Stimulated activated CD8-positive, alpha-beta memory T cell treated with anti-CD3 and anti-CD28 coated beads, Interleukin-7, amount 100 ng/mL, for 1 hour (primary cell): ENCODE results near the gene PAMR1.
A peak's percentile ranks its signal among the peaks of the same experiment; 100 is the strongest.

Experiments
- DNase-seq, 2 donors: peaks; one replicate each; pipeline ENCODE4 v3.0.0-alpha.2; 2020; ENCODE audit warnings: low read depth in 2 of 2

PAMR1 gene

DNA sequence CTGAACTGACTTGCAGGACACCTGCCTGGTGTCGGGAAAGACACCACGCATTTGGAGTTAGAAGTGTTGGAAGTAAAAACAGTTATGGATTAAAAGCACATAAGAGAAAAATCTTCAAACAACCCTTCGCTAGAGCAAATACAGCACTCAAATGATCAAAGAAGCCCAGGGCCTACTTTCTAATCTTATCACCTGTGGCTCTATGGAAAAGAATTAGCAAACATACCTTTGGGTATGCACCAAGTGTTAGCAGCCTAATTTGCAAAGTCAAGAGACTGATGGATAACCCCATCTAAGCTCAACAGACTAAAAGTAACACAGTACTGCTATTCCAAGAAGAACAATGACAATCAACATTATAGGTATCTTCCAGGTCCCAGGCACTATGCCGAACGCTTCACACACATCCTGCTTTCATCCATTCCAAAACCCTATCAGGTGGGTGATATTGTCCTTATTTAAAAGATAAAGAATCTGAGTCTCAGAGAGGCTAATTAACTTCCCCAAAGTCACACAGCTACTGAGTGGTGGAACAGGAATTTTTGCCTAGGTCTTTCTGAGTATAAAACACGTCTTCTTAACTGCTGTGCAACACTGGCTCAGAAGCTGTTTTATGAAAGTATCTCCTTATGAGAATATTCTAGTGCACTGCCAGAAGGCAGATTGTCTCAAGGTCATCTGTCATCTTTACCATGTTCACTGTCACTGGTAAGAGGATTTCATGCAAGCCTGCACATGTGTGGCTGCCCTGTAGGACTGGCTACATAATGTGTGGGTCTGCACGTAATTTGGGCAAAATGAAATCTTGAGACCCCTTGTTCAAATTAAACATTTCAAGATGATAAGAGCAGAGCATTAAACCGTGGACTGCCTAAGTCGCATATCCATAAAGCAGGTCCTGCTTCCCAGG is 122.4 kb downstream of the PAMR1 start:
- DNase-seq, result no peak

DNA sequence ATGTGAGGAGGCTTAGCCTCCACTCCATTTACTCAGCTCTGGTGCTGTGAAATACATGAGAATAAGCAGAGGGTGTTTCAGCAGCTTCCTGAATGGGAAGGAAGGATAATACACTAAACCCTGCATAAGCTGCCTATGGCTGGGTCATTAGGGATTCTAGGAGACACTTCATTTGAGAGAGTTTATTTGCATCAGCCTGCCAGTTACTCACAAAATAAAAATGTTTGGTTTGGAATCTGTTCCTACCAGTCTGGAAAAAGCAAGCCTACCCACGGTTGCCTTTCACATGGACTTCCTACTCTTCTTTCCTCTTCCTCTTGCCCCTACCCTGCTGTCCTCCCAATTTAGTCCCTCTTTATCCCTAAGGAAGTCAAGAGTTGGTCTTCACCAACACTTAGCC is 126.5 kb downstream of the PAMR1 start:
- no peak for DNase-seq

DNA sequence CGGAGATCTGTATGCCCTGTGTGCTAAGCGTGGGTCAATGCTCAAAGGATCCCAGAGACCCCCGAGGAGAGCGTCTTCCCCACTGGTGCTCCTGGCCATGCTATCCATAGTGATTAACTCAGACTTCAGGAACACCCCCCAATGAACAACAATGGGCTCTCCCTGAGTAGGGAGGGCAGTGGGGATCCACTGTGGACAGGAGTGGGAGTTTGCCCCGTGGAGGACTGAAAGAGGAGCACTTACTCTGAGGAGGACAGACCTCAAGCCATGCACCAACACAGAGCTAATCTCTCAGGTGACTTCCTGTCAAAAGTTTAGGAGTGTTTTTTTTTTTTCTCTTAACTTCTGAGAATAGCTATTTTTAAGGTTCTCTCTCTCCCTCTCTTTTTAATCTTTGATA is 130.5 kb downstream of the PAMR1 start:
- DNase-seq, result no peak

DNA sequence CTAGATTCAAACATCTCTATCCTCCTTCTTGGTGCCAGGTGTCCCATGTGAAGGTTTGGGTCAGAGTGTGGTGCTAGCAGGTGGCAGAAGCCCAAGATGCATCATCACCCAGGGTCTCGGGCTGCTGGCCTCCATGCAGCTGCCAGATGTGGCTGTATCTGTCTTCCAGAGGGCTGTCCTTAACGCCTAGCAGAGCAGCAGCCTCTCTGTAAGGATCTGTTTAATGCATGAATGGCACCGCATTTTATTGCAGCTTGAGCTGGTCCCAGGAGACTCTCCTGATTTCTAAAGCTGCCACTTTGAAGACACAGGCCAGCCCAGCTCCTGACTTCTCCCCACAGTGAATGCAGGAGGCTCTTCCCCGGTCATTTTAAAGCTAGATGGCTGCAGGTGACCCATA is 132.3 kb downstream of the PAMR1 start:
- no peak for DNase-seq

DNA sequence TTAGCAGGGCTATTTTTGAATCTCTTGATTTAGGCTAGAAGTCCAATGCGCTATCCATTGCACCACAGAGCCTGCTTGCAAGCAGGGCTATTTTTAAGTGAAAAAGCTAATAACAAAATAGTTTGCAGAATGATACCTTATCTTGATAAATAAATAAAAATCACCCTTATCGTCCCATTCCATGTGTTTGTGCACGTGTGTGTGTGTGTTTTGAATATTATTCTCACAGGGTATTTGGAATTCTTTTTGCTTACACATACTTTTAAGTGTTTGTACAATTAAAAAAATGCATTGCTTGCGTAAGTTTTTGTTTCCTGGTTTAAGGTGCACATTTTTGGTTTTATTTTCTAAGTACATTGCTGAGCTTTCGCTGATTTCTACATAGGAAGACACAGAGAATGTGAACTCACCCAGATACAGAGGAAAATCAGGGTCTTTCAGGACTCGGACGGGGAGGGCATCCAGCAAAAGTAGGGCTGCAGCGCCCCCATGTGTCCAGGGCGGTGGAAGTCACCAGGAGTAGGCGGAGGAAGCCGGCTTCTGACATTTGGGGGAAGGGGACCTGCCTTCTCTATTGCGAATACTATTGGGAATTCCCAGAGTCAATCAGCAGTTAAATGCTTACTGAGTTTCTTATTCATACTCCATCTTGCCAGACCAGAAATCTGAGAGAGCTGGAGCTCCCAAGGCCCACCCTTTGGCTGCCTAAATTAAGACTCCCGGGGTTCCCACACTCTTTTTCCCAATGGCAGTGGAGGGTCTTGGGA is 133.3 kb downstream of the PAMR1 start:
- peak; percentile 70 to 83 for DNase-seq

DNA sequence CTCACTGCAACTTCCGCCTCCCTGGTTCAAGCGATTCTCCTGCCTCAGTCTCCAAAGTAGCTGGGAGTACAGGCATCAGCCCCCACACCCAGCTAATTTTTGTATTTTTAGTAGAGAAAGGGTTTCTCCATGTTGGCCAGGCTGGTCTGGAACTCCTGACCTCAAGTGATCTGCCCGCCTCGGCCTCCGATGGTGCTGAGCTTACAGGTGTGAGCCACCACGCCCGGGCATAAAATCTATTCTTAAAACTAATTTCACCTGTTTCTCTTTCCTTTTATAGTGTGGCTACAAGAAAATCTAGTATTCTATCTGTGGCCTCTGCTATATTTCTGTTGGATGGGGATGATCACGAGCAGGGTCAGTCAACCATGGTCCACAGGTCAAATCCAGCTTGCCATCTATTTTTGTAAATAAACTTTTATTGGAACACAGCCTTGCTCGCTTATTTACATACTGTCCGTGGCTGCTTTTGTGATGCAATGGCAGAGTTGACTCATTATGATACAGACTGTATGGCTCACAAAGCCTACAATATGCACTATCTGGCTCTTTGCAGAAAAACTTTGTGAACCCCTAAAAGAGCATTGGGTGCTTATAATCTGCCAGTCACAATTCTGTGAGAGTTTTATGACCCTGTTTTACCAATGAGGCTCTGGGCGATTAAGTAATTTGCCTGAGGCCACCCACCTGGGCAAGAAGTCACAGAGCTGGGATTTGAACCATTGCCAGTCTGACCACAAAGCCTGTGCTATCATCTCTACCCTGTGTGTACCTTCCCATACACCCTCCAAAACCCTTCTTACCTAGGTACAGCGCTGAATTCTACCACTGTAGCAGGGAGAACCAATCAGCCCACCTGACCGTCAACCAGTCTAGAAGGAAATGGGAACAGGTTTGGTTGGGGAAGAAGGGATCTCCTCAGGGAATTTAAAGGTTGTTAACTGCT is 134.4 kb downstream of the PAMR1 start:
- DNase-seq, result no peak

DNA sequence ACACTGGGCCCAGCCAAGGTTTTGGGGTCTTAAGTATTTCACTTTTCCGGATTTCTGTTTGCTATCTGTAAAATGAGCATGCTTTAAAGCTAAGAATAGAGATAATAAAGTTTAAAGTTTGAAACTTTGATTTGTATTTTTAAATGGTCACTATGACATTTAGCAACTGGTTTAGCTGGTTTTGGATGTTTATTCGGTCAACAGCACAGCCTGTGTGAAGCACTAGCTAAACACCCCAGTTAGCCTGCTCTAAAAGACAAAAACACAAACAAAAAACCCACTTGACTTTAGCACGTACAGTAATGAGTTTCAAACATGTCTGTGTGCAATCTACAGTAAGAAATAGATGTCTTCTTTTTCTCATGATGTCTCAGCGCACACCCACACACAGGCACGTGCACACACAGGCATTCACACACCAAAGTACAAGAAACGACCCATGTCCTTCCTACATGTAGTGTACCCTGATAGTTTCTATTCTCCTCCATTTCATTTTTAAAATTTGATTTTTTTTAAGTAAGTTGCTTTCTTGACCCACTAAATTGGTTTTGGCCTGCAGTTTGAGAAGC is 135.4 kb downstream of the PAMR1 start:
- no peak for DNase-seq

DNA sequence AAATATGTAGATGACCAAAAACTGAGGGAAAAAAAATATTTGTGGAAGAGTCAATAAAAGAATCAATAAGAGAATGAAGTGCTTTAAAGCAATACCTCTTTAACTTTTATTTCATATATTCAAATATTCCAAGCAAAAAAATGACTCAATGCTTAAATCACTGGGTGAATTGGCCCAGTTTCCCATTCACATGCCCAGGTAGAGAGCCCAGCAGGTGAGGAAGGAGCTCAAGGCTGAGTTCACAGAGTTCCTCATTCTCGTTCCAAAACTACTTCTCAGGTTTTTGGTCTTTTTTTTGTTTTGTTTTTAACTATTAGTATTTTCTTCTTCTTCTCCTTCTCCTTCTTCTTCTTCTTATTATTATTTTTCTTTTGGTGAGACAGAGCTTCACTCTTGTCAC is 136.3 kb downstream of the PAMR1 start:
- no peak for DNase-seq

DNA sequence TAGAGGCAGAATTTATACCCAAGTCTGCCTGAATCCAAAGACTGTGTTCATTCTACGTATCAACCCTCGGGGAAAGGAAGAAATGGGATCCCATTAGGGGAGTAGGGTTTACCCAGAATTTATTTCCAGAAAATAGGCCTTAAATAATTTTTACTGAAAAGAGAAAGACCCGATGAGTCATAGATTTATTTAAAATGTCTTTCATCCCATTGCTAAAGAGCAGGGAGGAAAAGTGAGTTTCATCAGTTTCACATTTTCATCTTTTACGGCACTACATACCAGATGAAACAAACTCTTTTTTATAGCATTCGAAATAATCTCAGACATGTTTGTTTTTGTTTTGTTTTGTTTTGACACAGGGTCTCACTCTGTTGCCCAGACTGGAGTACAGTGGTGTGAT is 137.4 kb downstream of the PAMR1 start:
- DNase-seq, result no peak

DNA sequence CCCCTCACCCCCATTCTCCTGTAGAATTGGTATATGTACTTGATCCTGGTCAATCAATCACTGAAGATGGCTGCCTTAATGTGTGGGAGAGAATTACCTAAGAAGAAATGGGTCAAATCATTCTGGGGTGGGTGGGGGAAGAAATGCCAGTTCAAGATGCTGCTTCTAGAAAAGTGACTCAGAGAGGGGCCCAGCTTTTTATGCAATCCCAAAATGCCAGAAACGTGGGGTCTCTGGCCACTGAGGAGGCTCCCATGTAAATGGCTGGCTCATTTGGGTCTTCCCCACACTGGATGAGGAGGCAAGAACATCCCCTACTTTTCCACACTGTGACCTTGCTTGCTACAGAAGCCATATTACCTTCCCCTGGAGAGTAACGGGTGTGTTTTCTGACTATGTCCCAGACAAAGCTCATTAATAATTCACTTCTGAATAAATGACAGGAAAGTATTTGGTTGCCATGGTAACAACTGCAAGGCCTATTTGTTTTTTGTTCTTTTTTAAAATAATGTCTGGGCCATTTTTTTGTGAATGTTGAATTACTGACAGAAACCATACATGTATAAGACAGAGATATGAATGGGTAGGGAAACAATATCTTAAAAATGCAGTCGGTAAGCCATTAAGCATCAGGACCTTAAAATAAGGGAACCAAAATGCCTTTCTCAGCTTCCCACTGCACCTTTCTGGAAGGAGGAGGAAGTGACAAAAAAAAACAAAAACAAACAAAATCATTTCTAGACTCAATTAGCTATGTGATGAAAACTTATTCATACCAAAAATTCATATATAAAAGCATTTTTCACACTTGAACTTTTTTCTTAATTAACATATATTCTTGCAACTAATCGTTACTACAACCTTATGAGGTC is 138.1 kb downstream of the PAMR1 start:
- DNase-seq, result no peak

DNA sequence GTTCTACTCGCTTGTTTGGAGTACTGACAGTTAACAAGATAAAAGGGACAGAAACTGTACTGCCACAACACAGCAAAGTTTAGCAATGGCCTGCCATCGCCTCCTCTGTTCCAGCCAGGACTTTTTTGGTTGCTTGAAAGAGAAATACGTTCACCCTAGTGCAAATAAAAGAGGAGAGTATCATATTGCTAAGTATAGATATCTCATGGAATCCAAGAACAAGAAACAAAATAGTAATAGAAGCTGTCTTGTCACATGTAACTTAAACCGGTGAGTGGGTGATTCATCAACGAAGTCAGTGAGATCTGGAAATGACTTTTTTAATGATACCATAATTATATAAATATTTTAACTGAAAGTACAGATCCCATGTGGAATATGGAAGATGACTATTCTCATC is 141.5 kb downstream of the PAMR1 start:
- DNase-seq, result no peak
